NCI-H1105 treated with DMSO at 0.1 percent for 48 hours (cell line): ENCODE data around the gene GCLC.
A peak's percentile ranks its signal among the peaks of the same experiment; 100 is the strongest.
"Not testable (repeated sequence)": the region's sequence is repeated elsewhere in the genome, so short reads cannot be mapped to it uniquely, and the experiment has no call there.

ENCODE experiments used
- DNase-seq: peaks from one replicate; lab custom pipeline; 2025; lab: John Stamatoyannopoulos, UW

The GCLC gene

DNA sequence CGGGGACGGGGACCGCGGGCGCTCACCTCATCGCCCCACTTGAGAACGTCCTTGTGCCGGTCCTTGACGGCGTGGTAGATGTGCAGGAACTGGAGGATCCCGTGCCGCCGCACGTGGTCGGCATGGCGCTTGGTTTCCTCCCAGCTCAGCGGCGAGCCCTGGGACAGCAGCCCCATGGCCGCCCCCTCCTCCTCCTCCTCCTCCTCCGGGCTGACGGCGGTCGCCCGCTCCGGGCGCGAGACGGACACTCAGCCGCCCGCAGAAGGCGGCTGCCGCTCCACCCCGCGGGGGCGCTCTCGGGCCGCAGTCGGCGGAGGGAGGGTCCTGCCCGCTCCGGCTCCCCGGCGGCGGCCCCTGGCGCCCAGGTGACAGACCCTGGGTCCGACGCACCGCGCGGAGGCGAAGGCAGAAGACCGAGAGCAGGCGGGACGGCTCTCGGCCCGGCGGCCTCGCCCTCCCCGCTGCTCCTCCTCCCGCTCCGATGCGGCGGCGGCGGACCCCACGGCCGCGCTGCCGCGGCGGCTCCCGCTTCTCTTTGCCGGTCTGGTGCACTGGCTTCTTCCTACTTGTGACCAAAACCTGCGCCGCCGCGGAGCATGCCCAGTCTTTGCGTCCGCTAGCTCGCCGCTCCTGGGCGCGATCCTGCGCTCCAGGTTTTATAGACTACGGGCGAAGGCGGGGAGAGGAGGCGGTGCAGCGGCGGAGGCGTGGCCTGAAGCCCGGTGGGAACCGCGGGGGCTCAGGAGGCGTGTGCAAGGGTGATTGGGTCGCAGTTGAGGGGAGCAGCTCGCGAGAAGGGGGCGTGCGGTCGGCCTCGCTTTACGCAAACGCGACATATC, at the start of gene GCLC:
GCLC (minus strand) TSS at position 632 of the 839 bp plus-strand sequence; CDS start at position 176, 456 bp downstream.
- peak; percentile 89 for DNase-seq

- DNase-seq = no peak
Measured at GRCh38 chr6:53594596-53594995, 49.7 kb upstream of the GCLC start.

DNA sequence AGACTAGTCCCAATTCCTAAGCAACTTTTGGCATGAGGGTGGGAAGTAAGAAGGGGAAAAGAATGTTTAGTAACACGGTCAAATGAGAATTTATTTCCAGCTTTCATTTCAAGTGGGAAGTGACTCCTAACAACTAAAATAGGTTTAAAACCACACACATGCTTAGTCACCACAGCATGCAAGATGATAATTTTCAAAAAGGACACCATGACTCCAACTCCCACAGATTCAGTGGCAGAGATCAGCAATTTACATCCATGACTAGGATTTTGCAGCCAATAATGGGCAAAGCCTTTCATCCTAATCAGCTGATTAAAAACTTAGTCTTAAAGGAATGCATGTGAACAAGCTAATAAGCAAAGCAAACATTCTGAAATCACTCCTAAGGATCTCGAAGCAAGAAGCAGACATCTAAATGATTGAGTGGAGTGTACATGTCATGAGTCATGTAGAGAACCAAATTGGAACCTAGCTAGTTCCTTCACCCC, 48.1 kb upstream of the GCLC start:
- no peak for DNase-seq

DNA sequence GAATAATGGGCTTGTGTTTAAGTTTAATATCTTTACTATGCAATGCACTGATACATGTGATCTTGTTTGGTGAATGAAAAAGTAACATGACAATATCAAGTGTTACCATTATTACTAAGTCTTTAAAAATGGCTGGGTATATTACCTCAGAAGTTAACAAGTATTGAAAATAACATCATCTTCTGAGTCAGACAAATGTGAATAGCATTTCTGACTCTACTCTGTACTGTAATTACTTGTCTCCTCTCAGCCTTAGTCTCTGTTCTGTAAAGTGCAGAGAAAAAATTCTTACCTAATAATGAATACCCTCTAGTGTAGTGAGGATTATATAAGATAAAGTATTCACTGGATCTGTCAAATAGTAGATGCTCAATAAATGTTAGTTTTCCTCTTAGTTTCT, 47.0 kb upstream of the GCLC start:
- no peak for DNase-seq

- DNase-seq = no peak
Measured at GRCh38 chr6:53588816-53589509, 44.1 kb upstream of the GCLC start.

DNA sequence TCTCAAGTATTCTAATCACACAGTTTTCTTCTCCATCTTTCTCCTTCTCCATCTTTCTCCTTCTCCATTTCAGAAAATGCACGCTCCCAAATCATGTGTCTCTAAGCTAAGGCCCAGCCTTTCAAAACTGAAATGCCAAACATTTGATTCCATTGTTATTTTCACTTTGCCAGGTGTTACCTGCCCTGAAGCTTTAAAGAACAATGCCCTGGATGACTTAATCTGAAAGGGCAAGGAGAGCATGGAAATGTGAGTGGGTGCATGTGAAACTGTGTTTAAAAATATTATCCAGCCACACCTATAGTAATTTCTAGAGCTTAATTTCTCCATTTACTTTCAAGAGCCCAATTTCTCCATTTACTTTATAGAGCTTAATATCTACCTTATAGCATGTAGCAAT, 42.4 kb upstream of the GCLC start:
- DNase-seq = no peak

DNA sequence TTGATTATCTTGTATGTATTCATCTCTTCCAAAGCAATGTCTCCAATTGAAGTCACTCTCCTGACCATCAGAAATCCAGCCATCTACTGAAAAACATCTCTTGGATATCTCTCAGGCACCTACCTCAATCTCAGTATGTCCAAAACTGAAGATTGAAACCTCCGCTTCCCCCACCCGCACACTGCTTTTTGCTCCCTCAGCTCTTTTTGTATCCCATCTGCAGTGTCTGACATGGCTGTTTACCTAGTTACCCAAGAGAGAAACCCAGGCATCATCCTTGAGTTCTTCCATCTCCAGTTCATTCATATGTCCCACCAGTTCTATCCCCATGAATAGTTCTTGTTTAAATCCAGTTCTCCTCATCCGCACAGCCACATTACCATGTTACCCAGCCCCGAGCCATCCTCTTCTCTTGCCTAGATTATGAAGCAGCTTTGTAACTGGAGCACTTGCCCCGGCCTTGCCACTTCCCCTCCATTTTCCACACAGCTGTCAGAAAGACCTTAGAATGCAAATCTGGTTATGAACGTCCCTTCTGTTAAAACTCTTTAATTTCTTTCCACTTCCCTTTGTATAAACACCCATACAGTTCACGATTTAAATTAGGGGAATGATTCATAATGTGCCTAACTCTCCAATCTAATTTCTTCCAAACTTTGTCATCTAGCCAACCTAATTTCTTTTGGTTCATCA, 40.5 kb upstream of the GCLC start:
- no peak for DNase-seq

DNA sequence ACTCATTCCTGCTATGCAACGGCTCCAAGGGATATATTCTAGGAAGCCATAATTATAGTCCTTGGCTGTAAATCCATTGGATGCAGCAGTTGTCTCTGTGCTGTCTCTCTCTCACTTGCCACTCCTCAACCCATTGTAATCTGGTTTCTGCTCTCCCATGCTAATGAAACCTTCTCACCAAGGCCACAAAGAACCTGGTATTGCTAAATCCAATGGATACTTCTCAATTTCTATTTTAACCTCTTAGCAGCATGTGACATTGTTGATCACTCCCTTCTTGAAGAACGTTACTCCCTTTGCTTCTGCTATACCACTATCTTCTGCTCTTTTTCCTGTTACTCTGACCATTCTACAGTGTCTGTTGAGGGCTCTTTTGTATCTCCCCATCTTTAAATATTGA, 39.8 kb upstream of the GCLC start:
- no peak for DNase-seq

DNA sequence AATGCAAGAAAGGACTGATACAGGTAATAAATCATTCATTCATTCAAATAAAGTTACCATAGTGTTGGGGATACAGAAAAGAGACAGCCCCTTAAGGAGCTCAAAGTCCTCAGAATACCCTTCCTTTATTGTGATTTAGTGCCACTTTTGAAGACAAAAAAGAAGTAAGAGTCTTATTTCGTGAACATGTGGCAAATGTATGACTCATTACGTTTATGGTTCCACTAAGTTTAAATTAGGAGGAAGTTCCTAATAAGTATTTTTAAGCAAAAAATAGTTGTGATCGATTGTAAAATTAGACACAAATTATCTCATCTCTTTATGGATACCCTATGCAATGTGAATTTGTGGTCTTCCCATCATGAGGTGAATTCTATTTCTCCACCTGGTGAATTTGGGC, 38.5 kb upstream of the GCLC start:
- DNase-seq = no peak

DNA sequence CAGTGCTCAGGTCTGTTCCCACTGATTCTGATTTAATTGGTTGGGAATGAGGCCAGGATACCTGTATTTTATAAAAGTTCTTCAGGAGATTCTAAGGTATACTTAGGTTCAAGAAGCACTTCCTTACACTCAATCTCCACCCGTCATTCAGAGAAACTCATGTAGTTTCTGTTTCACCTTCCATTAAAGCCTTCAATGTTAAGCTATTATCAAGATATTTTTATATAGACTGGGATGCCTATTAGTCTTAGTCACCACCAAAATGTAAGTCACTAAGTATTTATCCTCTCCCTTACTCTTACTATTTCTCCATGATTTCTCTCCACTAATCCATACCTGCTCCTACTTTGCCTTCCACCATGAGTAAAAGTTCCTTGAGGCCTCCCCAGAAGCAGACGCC, 38.1 kb upstream of the GCLC start:
- no peak for DNase-seq

GRCh38 chr6:53581856-53582255, 37.0 kb upstream of the GCLC start:
- no peak for DNase-seq

DNA sequence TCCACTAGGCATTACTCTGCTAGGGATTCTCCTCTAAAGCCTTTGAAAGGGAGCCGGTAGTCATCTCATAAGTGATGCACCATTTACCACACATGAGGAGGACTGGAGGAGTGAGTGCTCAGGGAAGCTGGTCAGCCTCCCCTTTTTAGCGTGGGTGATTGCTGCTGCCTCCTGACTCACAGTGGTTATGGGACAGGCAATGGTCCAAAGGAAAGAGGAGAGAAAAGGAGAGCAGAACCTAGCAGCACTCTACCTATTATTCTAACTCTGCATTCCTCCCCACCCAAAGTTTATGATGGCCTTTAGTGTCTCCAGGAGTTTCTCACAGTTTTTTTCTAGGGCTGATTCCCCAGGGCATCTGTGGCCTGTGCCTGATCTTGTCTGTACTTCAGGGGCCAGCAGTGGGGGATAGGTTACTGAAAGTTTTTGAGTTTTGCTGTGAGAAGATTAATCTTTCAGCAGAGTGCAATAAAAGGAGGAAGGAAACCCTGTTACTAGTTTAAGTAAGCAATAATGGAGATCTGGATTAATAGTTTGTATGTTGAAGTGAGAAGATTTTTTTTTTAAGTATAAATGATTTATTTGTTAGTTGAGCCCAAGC, 36.4 kb upstream of the GCLC start:
- DNase-seq = no peak

DNA sequence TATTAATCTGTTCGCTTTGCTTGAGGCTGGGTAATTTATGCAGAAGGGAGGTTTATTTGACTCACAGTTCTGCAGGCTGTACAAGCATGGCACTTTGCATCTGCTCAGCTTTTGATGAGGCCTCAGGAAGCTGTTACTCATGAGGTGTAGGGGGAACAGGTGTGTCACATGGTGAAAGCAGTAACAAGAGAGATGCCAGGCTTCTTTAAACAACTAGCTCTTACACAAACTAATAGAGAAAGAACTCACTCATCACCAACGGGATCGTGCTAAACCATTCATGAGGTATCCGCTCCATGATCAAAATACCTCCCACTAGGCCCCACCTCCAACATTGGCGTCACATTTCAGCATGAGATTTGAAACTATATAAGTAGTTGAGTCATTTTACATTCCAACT, 34.4 kb upstream of the GCLC start:
- no peak for DNase-seq

DNA sequence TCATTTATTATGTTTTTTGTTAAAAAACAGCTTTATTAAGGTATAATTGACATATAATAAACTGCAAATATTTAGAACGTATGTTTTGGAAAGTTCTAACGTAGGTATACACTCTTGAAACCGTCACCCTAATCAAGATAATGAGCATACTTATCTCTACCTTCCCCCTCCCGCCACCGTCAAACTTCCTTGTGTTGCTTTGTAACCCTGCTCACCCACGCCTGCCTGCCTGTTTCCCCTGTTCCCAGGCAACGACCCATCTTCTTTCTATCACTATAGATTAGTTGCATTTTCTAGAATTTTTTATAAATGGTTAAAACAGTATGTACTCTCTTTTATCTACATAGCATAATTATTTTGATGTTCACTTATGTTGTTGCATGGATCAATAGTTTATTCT, 33.5 kb upstream of the GCLC start:
- no peak for DNase-seq

DNA sequence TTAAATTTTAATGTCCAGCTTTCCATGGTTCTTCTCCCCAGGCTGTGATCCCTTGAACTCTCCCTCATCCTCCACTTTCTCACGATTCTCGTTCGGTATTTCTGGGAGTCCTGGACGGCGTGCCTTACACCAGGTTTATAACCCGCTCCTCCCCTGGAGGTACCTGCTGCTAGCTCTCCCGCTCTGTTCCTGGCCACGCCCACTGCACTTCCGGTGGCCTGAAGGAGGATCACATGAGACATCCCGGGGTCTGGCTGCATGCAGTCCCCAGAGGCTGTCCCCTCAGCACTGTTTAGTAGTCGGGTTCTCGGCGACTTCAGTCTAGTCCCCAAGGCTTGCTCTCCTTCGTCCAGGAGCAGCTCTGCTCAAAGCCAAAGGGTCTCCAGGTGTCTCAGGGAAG, 28.4 kb upstream of the GCLC start:
- DNase-seq = no peak

DNA sequence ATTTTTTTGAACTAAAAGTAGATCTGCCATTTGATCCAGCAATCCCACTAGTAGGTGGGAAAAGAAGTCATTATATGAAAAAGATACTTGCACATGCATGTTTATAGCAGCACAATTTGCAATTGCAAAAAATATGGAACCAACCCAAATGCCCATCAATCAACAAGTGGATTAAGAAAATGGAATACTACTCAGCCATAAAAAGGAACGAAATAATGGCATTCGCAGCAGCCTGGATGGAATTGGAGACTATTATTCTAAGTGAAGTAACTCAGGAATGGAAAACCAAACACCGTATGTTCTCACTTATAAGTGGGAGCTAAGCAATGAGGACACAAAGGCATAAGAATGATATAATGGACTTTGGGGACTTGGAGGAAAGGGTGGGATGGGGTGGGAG, 27.5 kb upstream of the GCLC start:
- DNase-seq = not testable (repeated sequence)

- no peak for DNase-seq
Measured at GRCh38 chr6:53568776-53569616, 24.1 kb upstream of the GCLC start.

DNA sequence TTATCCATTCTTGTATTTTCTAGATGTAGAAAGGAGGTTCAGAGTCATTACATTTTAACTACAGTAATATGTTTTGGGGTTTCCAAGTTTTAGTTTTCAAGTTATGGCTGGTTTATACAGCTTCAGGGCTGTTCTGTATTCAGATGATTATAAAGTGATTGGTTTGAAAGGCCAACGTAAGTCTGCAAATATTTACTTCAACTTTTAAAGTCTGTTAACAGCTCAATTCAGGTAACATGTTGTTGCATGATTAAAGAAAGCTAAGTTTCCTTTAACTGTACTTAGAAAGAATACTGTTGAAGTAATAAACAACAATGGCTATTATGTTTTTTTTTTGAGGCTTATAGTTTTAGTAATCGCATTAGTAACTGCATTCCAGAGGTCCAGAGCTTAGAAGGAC, 22.8 kb upstream of the GCLC start:
- no peak for DNase-seq

DNA sequence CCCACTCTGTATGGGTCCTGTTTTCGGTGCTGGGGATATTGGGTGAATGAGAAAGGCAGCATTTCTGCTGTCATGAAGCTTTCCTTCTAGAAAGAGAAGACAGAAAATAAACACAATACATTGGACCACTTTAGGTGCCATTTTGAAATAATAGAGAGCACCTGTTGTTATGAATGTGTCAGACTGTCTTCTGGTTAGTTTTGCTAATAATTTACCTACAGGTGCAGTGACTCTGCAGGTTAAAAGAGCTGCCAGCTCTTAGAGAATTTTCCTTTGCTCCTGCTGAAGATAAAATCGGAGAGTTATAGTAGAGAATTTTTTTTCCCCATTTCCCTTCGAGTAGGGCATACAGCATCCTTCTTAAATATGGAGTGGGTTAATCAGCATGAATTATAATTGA, 21.9 kb upstream of the GCLC start:
- DNase-seq = peak; percentile 74

GRCh38 chr6:53565886-53566285, 21.0 kb upstream of the GCLC start:
- DNase-seq = no peak

GRCh38 chr6:53564401-53565065, 19.6 kb upstream of the GCLC start:
- no peak for DNase-seq
